H1 (cell line): Measurements from ENCODE around the gene PRC1. TPM values are rescaled to one million over a fixed set of nuclear protein-coding genes. Genes with fewer than 3 reads are reported as not detected.

Experiments
- CTCF ChIA-PET: fragments of 300-600 bp; sonication (Branson Sonifier 250); formaldehyde crosslinking; loops from one replicate; lab custom pipeline; 2021; ENCODE audit not compliant: partially characterized antibody; lab: Charles Lee
- POLR2A ChIA-PET: fragments of 300-600 bp; sonication (Branson Sonifier 250); formaldehyde crosslinking; loops from one replicate; lab custom pipeline; 2021; ENCODE audit warnings: inconsistent platforms; ENCODE audit not compliant: partially characterized antibody; lab: Charles Lee
- DNase-seq, 2 experiments: peaks; one replicate each; pipeline versions ENCODE4 v3.0.0 to v3.0.0-alpha.2; 2010 to 2022; ENCODE audit warnings: low spot score in 2 of 2, low read depth in 1 of 2, mixed read lengths in 1 of 2
- FAIRE-seq: peaks from 2 replicates; lab custom pipeline; 2011; peaks lifted over from hg19 to GRCh38; lab: Jason Lieb, UNC
- H2AFZ ChIP-seq: 2 replicates; pipeline ENCODE4 v1.8.1; 2012; ENCODE audit warnings: low read length, inconsistent platforms
- H2AK5ac ChIP-seq: 2 replicates; pipeline ENCODE4 v1.6.1; 2013; ENCODE audit warnings: low read depth, low read length
- H2BK120ac ChIP-seq: replicated peaks from 2 replicates; pipeline ENCODE3; 2013; ENCODE audit warnings: low read depth, low read length, inconsistent platforms
- H2BK12ac ChIP-seq: 2 replicates; pipeline ENCODE4 v1.6.1; 2013; ENCODE audit warnings: low read depth, low read length
- H2BK15ac ChIP-seq: 2 replicates; pipeline ENCODE4 v1.6.1; 2013; ENCODE audit warnings: low read length
- H2BK20ac ChIP-seq: 2 replicates; pipeline ENCODE4 v1.6.1; 2013; ENCODE audit warnings: low read length
- H2BK5ac ChIP-seq: 2 replicates; pipeline ENCODE4 v1.6.1; 2013; ENCODE audit warnings: low read depth, low read length
- H3K14ac ChIP-seq: 2 replicates; pipeline ENCODE4 v1.6.1; 2013; ENCODE audit warnings: inconsistent platforms; ENCODE audit not compliant: insufficient read length
- H3K18ac ChIP-seq: 2 replicates; pipeline ENCODE4 v1.6.1; 2013; ENCODE audit warnings: low read length; ENCODE audit errors: extremely low read depth
- H3K23ac ChIP-seq: 2 replicates; pipeline ENCODE4 v1.6.1; 2013; ENCODE audit warnings: inconsistent platforms; ENCODE audit not compliant: insufficient read length
- H3K23me2 ChIP-seq: 2 replicates; pipeline ENCODE4 v1.6.1; 2013; ENCODE audit warnings: low read depth, low read length
- H3K27ac ChIP-seq: 2 replicates; pipeline ENCODE4 v1.6.1; 2011; ENCODE audit warnings: low read depth, low read length, inconsistent platforms
- H3K27me3 ChIP-seq, 4 experiments: replicated peaks in 1 of 4; 1 replicate in 1 of 4; 2 replicates in 3 of 4; pipeline versions ENCODE4 v1.6.1 to v1.8.1; 2011 to 2013; ENCODE audit warnings: low read length in 3 of 4, mild to moderate bottlenecking in 3 of 4, inconsistent platforms in 2 of 4, mixed read lengths in 2 of 4, moderate library complexity in 1 of 4; ENCODE audit not compliant: control insufficient read depth in 3 of 4, insufficient read depth in 3 of 4; ENCODE audit errors: extremely low read depth in 1 of 4
- H3K36me3 ChIP-seq, 4 experiments: 2 replicates each; pipeline versions ENCODE4 v1.6.1 to v1.8.1; 2011 to 2013; ENCODE audit warnings: mild to moderate bottlenecking in 4 of 4, low read length in 3 of 4, moderate library complexity in 2 of 4, control low read depth in 1 of 4, inconsistent platforms in 1 of 4; ENCODE audit not compliant: insufficient read depth in 4 of 4, control insufficient read depth in 2 of 4
- H3K4ac ChIP-seq: replicated peaks from 2 replicates; pipeline ENCODE3; 2013; ENCODE audit warnings: low read length, low read depth, mixed read lengths, inconsistent platforms; ENCODE audit not compliant: insufficient read length
- H3K4me1 ChIP-seq, 4 experiments: replicated peaks in 1 of 4; 1 replicate in 1 of 4; 2 replicates in 3 of 4; pipeline versions ENCODE4 v1.6.1 to v1.8.1; 2011 to 2013; ENCODE audit warnings: low read length in 3 of 4, inconsistent platforms in 2 of 4, mixed read lengths in 1 of 4; ENCODE audit not compliant: insufficient read depth in 4 of 4, control insufficient read depth in 3 of 4
- H3K4me2 ChIP-seq, 2 experiments: 2 replicates each; pipeline versions ENCODE4 v1.6.1 to v1.8.1; 2011 to 2013; ENCODE audit warnings: low read depth in 2 of 2, low read length in 2 of 2, control low read depth in 1 of 2, inconsistent platforms in 1 of 2, mild to moderate bottlenecking in 1 of 2; ENCODE audit not compliant: insufficient read depth in 1 of 2
- H3K4me3 ChIP-seq, 4 experiments: fragments of 200-600, 300-600 bp in 1 of 4; sonication (generic), shearing (Covaris generic), sonication (Bioruptor Twin) in 1 of 4; 2 replicates each; pipeline versions ENCODE4 v1.5.1 to v1.8.1; 2011 to 2016; ENCODE audit warnings: low read length in 4 of 4, low read depth in 3 of 4, control low read depth in 2 of 4, inconsistent platforms in 2 of 4, mild to moderate bottlenecking in 2 of 4, mixed read lengths in 1 of 4, moderate library complexity in 1 of 4; ENCODE audit not compliant: insufficient read depth in 2 of 4; ENCODE audit errors: extremely low read depth in 1 of 4
- H3K56ac ChIP-seq: replicated peaks from 2 replicates; pipeline ENCODE3; 2013; ENCODE audit warnings: low read depth, mild to moderate bottlenecking, mixed read lengths, low read length, inconsistent platforms; ENCODE audit not compliant: insufficient read length
- H3K79me1 ChIP-seq: 2 replicates; pipeline ENCODE4 v1.6.1; 2013; ENCODE audit warnings: low read depth, low read length, control low read depth
- H3K79me2 ChIP-seq, 2 experiments: 2 replicates each; pipeline versions ENCODE4 v1.6.1 to v1.8.1; 2012 to 2013; ENCODE audit warnings: low read length in 2 of 2, mild to moderate bottlenecking in 2 of 2, inconsistent platforms in 1 of 2; ENCODE audit not compliant: insufficient read depth in 2 of 2, control insufficient read depth in 1 of 2
- H3K9ac ChIP-seq, 4 experiments: replicated peaks in 1 of 4; 1 replicate in 1 of 4; 2 replicates in 3 of 4; pipeline versions ENCODE4 v1.6.1 to v1.8.1; 2011 to 2013; ENCODE audit warnings: low read depth in 3 of 4, low read length in 3 of 4, control low read depth in 2 of 4, mild to moderate bottlenecking in 2 of 4, moderate library complexity in 2 of 4, inconsistent platforms in 1 of 4; ENCODE audit errors: extremely low read depth in 1 of 4
- H3K9me3 ChIP-seq, 2 experiments: 2 replicates each; pipeline versions ENCODE4 v1.6.1 to v1.8.1; 2012 to 2013; ENCODE audit warnings: mild to moderate bottlenecking in 2 of 2, moderate library complexity in 2 of 2, control low read depth in 1 of 2, inconsistent platforms in 1 of 2, low read depth in 1 of 2, low read length in 1 of 2, mixed read lengths in 1 of 2; ENCODE audit not compliant: insufficient read depth in 2 of 2
- H4K20me1 ChIP-seq, 2 experiments: replicated peaks in 1 of 2; 2 replicates each; pipeline versions ENCODE3 to v1.8.1; 2011 to 2013; ENCODE audit warnings: inconsistent platforms in 2 of 2, low read length in 2 of 2, mild to moderate bottlenecking in 1 of 2; ENCODE audit not compliant: insufficient read depth in 2 of 2, control insufficient read depth in 1 of 2
- H4K5ac ChIP-seq: 2 replicates; pipeline ENCODE4 v1.6.1; 2013; ENCODE audit warnings: low read length, low read depth, mixed read lengths, inconsistent platforms; ENCODE audit not compliant: insufficient read length
- H4K8ac ChIP-seq: 2 replicates; pipeline ENCODE4 v1.8.0; 2013; ENCODE audit warnings: mild to moderate bottlenecking, moderate library complexity, low read length, inconsistent platforms; ENCODE audit not compliant: insufficient read depth; ENCODE audit errors: extremely low read depth
- H4K91ac ChIP-seq: replicated peaks from 2 replicates; pipeline ENCODE3; 2013; ENCODE audit warnings: low read length, mixed read lengths, inconsistent platforms; ENCODE audit not compliant: insufficient read length
- HDAC2 ChIP-seq, 2 experiments: fragments of 300-600 bp in 1 of 2; sonication (generic) in 1 of 2; IDR thresholded peaks; 2 replicates each; pipeline ENCODE4 v1.6.1; 2011 to 2012; ENCODE audit warnings: low read depth in 2 of 2, low read length in 2 of 2, mild to moderate bottlenecking in 2 of 2, moderate library complexity in 2 of 2, borderline replicate concordance in 1 of 2, inconsistent platforms in 1 of 2
- POLR2AphosphoS5 ChIP-seq: IDR thresholded peaks from 2 replicates; pipeline ENCODE4 v1.6.1; 2011; ENCODE audit warnings: low read depth, low read length
- WGBS, 2 experiments: shearing (Covaris generic) in 1 of 2; methylation state at CpG; one replicate each; pipeline versions ENCODE4 v1.1.6 to v1.1.7; 2013 to 2015; ENCODE audit warnings: low lambda C conversion rate in 2 of 2, mixed read lengths in 2 of 2, inconsistent platforms in 1 of 2, low coverage in 1 of 2, missing lambda C conversion rate in 1 of 2; ENCODE audit not compliant: insufficient replicate concordance in 2 of 2, insufficient coverage in 1 of 2, insufficient read length in 1 of 2; ENCODE audit errors: extremely low coverage in 1 of 2, missing lambda C conversion rate in 1 of 2; 5-methylcytosine and 5-hydroxymethylcytosine counted together
- polyA plus RNA-seq, 7 experiments: library from polyadenylated mRNA; depleted of rRNA in 3 of 7; stranded (reverse) in 5 of 7; unstranded in 2 of 7; fragments of >200 nt in 5 of 7; fragments of 200-250 nt in 2 of 7; gene quantifications; 1 replicate in 5 of 7; 2 replicates in 1 of 7; 4 replicates in 1 of 7; pipeline versions ENCODE4 v1.2.1 to v1.2.3, GENCODE V29; 2011 to 2013; ENCODE audit warnings: missing spikeins in 2 of 7, mixed read lengths in 2 of 7
- total RNA-seq: library from RNA; stranded (reverse); fragmentation: NEBNext Ultra II Directional; extraction: Animal tissue kit (Norgen Biotek cat#: 25700); gene quantifications from 2 replicates; pipeline ENCODE4 v1.2.1, GENCODE V29; 2021

The PRC1 gene
- total and polyA plus RNA-seq, 2 of the 8 experiments (the other 6 are each of a cell fraction or from before 2014, with no cell fraction given), result 90.7 to 181 TPM

DNA sequence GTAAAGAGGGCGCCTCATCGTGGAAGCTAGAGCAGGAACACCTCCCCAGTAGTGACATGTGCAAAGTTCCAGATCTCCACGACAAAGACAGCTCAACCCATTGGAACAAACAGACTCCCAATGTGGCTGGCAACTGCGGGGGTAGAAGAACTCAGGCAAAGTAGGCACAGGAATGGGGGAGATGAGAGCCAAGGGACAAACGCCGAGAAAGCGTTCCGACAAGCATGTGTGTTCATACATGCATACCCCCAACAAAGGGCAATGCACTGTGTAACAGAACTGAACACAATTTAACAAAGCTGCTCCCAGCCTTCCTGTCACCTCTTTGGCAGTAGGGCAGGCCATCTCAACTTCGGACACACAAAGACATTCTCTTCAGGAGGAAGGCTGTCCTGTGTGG is 28.1 kb downstream of the PRC1 start:
- peaks cover 4 to 8% of the 10 kb centered on the region in 2 experiments for H4K20me1 ChIP-seq
- no peak overlapping the region for H3K18ac ChIP-seq
- no peak for FAIRE-seq
- no peak overlapping the region for H3K9ac ChIP-seq
- no peak overlapping the region for H2BK5ac ChIP-seq
- H3K27ac ChIP-seq, result no peak overlapping the region
- H3K4me1 ChIP-seq, result no peaks in the 10 kb centered on the region
- H2AFZ ChIP-seq, result no peak overlapping the region
- no peak overlapping the region for H3K56ac ChIP-seq
- H3K36me3 ChIP-seq, result peaks cover 30 to 84% (median 62%) of the 10 kb centered on the region in 4 experiments
- H2BK12ac ChIP-seq, result no peak overlapping the region
- no peak overlapping the region for H3K4me2 ChIP-seq
- H3K27me3 ChIP-seq, result no peaks in the 10 kb centered on the region
- TF ChIP-seq POLR2AphosphoS5 (peak; percentile 27; the same call in 1 of the 2 replicates), HDAC2 (IDR thresholded peaks at IDR 0.05; ENCODE audit: borderline replicate concordance in 1 of 2, low read depth in 2 of 2, low read length in 2 of 2) (no peak)
- H4K91ac ChIP-seq, result no peak overlapping the region
- POLR2A ChIA-PET, result interaction anchor here (0.6 to 1.5 kb wide), 6 partner anchors 9 to 384 kb away, joined by 3 to 8 read pairs (median 4); no protein-coding TSS in a partner anchor
- H2BK20ac ChIP-seq, result no peak overlapping the region
- H3K23ac ChIP-seq, result no peak overlapping the region
- H4K8ac ChIP-seq, result no peak overlapping the region
- no peaks in the 10 kb centered on the region for H3K23me2 ChIP-seq
- WGBS, 2 experiments, result 89% methylated on average over 9 of the region's 9 CpGs; no CpG with 5 or more reads in 1 of the 2 experiments
- no peaks in the 10 kb centered on the region for H3K79me1 ChIP-seq
- H3K14ac ChIP-seq, result no peak overlapping the region
- H2AK5ac ChIP-seq, result no peak overlapping the region
- H2BK120ac ChIP-seq, result no peak overlapping the region
- no peak overlapping the region for H2BK15ac ChIP-seq
- DNase-seq, result no peak
- peaks cover 0 to 6% of the 10 kb centered on the region in 2 experiments; a peak in 1 of 4 replicates for H3K79me2 ChIP-seq
- no peak overlapping the region for H3K4ac ChIP-seq
- CTCF ChIA-PET, result interaction anchor here (0.8 to 1.9 kb wide), 6 partner anchors 10 to 259 kb away, joined by 3 to 6 read pairs (median 4); no protein-coding TSS in a partner anchor
- no peak overlapping the region for H3K4me3 ChIP-seq
- H4K5ac ChIP-seq, result no peak overlapping the region
- H3K9me3 ChIP-seq, result no peaks in the 10 kb centered on the region
